Stimulated activated effector memory CD8-positive, alpha-beta T cell treated with anti-CD3 and anti-CD28 coated beads, Interleukin-12 subunit alpha, Interleukin-12 subunit beta, amount 100 ng/mL, for 72 hours (primary cell): ENCODE data around the gene POLR2J.

Source experiments
- ATAC-seq: fragments of 150-1000 bp; cut with Tn5 transposase; 2 replicates; pipeline ENCODE4 v1.10.0; 2021
- DNase-seq, 2 donors: peaks; one replicate each; pipeline ENCODE4 v3.0.0; 2021 to 2022; ENCODE audit warnings: low spot score in 2 of 2
- H3K27ac Mint-ChIP-seq: one replicate; pipeline ENCODE4 v1.8.0; 2022; ENCODE audit warnings: mild to moderate bottlenecking, mixed read lengths
- H3K36me3 Mint-ChIP-seq: one replicate; pipeline ENCODE4 v1.8.0; 2022; ENCODE audit warnings: mild to moderate bottlenecking, mixed read lengths
- H3K4me1 Mint-ChIP-seq: one replicate; pipeline ENCODE4 v1.8.0; 2022; ENCODE audit warnings: mixed read lengths
- H3K4me3 Mint-ChIP-seq: one replicate; pipeline ENCODE4 v1.8.0; 2022; ENCODE audit warnings: mild to moderate bottlenecking, mixed read lengths
- H3K9me3 Mint-ChIP-seq: one replicate; pipeline ENCODE4 v1.8.0; 2022; ENCODE audit warnings: mixed read lengths

Gene POLR2J

DNA sequence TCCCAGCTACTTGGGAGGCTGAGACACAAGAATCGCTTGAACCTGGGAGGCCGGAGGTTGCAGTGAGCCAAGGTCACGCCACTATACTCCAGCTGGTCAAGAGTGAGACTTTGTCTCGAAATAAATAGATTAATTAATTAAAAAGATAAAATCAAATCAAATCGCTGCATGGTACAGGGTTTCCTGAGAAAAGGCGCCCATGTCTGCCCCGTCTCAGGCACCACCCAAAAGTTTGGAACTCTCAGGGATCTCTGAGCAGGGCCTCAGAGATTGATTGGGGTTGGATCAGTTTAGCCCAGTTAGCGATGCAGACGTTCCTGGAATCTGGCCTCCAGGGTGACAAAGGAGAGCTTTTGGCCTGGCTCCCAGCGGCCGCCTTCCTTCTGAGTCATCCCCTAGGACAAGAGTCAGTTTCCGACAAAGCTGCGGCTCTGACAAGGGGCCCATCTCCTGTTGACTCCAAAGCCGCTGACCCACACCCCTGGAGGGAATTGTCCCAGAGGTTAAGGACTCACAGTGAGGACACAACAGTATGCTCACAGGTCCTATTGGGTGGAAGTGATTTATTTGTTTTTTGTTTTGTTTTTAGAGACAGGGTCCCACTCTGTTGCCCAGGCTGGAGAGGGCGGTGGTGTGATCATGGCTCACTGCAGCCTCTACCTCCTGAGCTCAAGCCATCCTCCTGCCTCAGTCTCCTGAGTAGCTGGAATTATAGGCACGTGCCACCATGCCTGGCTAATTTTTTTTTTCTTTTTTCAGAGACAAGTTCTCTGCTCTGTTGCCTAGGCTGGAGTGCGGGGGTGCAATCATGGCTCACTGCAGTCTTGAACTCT is 38.5 kb downstream of the POLR2J start:
- Mint-ChIP-seq H3K27ac (no peak overlapping the region), H3K9me3 (no peaks in the 10 kb centered on the region), H3K4me1 (no peaks in the 10 kb centered on the region), H3K4me3 (no peak overlapping the region), H3K36me3 (peaks cover 82% of the 10 kb centered on the region)
- DNase-seq (no peak), ATAC-seq (no peak)

DNA sequence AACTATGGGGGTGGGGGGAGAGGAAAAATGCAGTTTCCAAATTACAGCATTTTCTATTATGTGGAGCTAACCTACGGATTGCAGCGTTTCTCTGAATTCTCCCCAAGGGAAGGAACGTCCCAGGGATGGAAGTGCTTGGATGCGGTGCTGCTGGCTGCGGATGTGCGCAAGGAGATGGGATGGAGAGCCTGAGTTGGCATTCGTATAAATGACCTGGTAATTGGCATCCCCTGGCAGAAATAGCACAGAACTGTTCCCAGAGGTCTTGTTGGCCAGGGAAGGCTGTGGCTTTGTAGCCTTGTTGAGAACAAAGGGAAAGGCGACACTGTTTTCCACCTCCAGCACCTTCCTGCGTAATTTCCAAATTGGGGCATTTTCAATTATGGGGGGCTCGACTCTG is 42.6 kb downstream of the POLR2J start:
- no peak for DNase-seq
- H3K4me3 Mint-ChIP-seq: peak overlapping the region; percentile 90
- ATAC-seq: no peak
- H3K36me3 Mint-ChIP-seq: peaks cover 72% of the 10 kb centered on the region
- H3K4me1 Mint-ChIP-seq: peaks cover 20% of the 10 kb centered on the region
- no peaks in the 10 kb centered on the region for H3K9me3 Mint-ChIP-seq
- no peak overlapping the region for H3K27ac Mint-ChIP-seq

- peak overlapping the region; percentile 95 for H3K27ac Mint-ChIP-seq
- peak; percentile 22 for ATAC-seq
- peaks cover 56% of the 10 kb centered on the region for H3K36me3 Mint-ChIP-seq
- H3K4me3 Mint-ChIP-seq: peak overlapping the region; percentile 90
- no peaks in the 10 kb centered on the region for H3K9me3 Mint-ChIP-seq
- H3K4me1 Mint-ChIP-seq: peaks cover 39% of the 10 kb centered on the region
- peak in 1 of 2 donors; percentile 62 for DNase-seq
Measured at GRCh38 chr7:102434039-102434486, 44.7 kb downstream of the POLR2J start.

- Mint-ChIP-seq H3K4me3 (peak within 1 kb of the TSS; percentile 90), H3K36me3 (peaks cover 51% of the 10 kb centered on the region), H3K9me3 (no peaks in the 10 kb centered on the region), H3K27ac (peak within 1 kb of the TSS; percentile 95), H3K4me1 (peaks cover 41% of the 10 kb centered on the region)
- ATAC-seq (peak; percentile 79), DNase-seq (peak; percentile 79 to 89)
Measured at GRCh38 chr7:102433219-102434038, 45.3 kb downstream of the POLR2J start, which contains the start of gene ORAI2. ORAI2 (plus strand) TSS chr7:102433575; CDS start chr7:102438957, 5,382 bp downstream.

DNA sequence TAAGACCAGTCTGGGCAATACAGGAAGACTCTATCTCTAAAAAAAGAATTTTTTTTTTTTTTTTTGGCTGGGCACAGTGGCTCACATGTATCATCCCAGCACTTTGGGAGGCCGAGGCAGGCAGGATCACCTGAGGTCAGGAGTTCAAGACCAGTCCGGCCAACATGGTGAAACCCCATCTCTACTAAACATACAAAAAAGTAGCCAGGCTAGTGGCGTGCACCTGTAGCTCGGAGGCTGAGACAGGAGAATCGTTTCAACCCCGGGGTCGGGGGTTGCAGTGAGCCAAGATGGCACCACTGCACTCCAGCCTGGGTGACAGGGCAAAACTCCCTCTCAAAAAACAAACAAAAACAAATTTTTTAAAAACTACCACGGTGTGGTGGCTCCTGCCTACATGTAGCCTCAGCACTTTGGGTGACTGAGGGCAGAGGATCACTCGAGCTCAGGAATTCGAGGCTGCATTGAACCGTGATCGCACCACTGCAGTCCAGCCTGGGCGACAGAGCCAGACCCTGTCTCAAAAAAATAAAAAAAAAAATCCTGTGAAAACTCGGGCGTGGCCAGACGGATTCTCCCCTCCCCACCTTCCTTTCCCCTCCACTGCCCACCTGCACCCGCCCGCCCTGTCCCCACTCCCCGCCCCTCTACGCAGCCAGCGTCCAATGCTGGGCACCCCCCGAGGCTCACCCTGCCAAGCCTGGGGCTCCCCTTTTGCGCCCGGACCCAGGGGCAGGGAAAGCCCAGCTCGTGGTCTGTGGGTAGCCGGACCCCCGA is 46.1 kb downstream of the POLR2J start:
- Mint-ChIP-seq H3K36me3 (peaks cover 49% of the 10 kb centered on the region), H3K4me3 (peak overlapping the region; percentile 59), H3K4me1 (peaks cover 41% of the 10 kb centered on the region), H3K9me3 (no peaks in the 10 kb centered on the region), H3K27ac (peak overlapping the region; percentile 50)
- no peak for DNase-seq
- ATAC-seq: peak; percentile 38

DNA sequence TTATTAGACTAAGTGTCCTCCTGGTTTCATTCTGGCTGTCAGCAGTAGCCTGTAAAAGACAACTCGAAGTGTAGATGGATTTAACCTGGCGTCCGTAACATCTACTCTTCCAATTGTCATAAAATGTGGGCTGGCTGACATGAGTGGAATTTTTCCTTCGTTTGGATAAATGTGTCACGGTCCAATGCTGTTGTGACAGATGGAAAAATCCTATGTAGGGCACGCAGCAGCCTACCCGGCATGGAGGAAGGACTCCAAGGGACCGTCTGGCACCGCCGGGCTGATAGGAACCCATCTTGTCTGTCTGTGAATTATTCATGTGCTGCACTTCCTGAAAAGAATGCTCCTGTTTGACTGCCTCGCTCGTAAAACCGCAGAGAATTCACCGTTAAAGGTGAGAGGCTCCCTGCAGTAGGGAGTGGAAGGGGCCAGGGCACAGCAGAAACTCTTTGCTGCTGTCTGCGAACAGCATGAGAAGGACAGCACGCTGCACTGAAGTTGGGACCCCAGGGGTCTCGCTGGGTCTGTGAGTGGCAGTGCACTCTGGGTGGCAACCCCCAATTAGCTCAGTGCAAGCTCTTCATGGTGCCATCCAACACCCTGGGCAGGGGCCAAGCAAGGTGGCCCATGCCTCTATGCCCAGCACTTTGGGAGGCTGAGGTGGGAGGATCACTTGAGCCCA is 47.0 kb downstream of the POLR2J start:
- H3K4me3 Mint-ChIP-seq: peak overlapping the region; percentile 59
- H3K36me3 Mint-ChIP-seq: peaks cover 52% of the 10 kb centered on the region
- H3K4me1 Mint-ChIP-seq: peaks cover 48% of the 10 kb centered on the region
- peak in 1 of 2 donors; percentile 71 for DNase-seq
- no peaks in the 10 kb centered on the region for H3K9me3 Mint-ChIP-seq
- peak; percentile 33 for ATAC-seq
- H3K27ac Mint-ChIP-seq: peak overlapping the region; percentile 100

DNA sequence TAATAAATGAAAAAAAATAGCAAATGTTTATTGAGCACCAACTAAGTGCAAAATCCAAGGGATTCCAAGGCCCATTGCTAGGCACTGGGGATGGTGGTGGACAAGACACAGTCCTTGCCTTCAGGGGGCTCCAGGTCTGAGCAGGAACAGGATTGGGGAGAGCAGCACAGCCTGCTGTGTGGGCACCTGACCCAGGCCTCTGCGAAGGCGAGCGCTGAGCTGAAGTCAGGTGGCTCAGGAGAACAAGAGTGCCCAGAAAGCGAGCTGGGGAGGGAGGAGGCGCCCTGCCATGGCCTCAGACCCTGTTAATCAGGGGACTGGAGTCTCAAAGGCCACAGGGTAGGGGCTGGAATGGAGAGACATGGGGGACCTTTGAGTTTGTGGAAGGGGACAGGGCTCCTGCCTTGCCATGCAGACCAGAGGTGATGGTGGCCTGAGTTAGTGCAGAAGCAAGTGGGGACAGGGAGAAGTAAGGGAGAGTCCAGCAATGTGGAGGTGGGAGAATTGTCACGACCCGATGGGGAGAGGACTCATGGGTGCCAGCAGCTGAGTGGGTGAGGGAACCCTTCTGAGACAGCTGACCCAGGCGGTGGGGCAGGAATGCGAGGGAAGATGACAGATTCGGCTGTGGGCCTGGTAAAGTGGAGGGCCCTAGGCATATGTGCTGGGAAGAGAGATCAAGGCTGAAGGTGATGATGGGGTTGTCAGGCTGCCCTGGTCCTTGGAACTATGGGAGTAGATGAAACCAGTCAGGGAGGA is 49.4 kb downstream of the POLR2J start:
- DNase-seq (no peak), ATAC-seq (no peak)
- Mint-ChIP-seq H3K9me3 (no peaks in the 10 kb centered on the region), H3K27ac (peak overlapping the region; percentile 100), H3K4me1 (peaks cover 64% of the 10 kb centered on the region), H3K4me3 (peak overlapping the region; percentile 32), H3K36me3 (peaks cover 55% of the 10 kb centered on the region)

- Mint-ChIP-seq H3K9me3 (no peaks in the 10 kb centered on the region), H3K36me3 (peaks cover 65% of the 10 kb centered on the region), H3K4me1 (peaks cover 66% of the 10 kb centered on the region), H3K27ac (peak overlapping the region; percentile 100), H3K4me3 (peak overlapping the region; percentile 87)
- ATAC-seq (no peak), DNase-seq (no peak)
Measured at GRCh38 chr7:102427019-102427405, 51.7 kb downstream of the POLR2J start.

DNA sequence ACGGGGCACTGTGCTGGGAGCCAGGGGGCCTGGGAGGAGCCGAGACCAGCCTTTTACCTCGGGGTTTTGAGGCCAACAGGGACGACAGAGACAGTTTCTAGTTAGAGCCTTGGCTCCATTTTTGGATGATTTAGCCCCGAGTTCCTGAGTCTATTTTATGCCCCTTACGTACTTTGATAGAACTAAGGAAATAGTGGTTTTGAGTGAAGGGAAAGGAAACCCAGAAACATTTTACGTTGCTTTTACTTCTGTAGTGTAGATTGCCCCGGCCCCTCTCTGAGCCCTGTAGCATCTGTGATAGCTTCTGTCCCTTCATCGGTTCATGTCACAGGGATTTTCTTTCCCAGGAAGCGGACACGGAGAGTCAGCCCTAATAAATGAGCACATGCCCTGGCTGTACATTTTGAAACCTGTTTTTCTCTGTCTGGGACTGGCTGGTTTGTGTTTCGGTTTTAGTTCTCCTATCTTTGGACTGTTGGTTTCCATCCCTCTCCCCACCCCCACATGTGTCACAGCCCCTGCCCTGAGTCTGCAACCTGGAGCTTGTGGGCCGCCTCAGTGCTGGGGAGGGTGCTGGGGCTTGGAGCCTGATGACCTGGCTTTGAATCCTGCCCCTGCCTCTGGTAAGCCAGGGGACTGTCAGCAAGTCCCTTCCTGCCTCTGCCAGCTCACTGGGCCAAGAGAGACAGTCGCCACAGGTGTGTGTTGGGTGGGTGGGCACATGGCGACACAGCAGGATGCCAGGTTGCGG is 52.3 kb downstream of the POLR2J start:
- Mint-ChIP-seq H3K9me3 (no peaks in the 10 kb centered on the region), H3K27ac (peak overlapping the region; percentile 100), H3K4me3 (peak overlapping the region; percentile 87), H3K4me1 (peaks cover 60% of the 10 kb centered on the region), H3K36me3 (peaks cover 65% of the 10 kb centered on the region)
- DNase-seq (peak; percentile 37 to 82), ATAC-seq (peak; percentile 78)

GRCh38 chr7:102425639-102426267 is 53.0 kb downstream of the POLR2J start:
- H3K4me1 Mint-ChIP-seq: peaks cover 60% of the 10 kb centered on the region
- H3K27ac Mint-ChIP-seq: peak overlapping the region; percentile 100
- no peaks in the 10 kb centered on the region for H3K9me3 Mint-ChIP-seq
- peak overlapping the region; percentile 87 for H3K4me3 Mint-ChIP-seq
- peaks cover 71% of the 10 kb centered on the region for H3K36me3 Mint-ChIP-seq
- peak; percentile 92 for ATAC-seq
- DNase-seq: peak; percentile 60 to 89

- DNase-seq (no peak), ATAC-seq (no peak)
- H3K9me3 Mint-ChIP-seq: no peaks in the 10 kb centered on the region
- H3K36me3 Mint-ChIP-seq: peaks cover 81% of the 10 kb centered on the region
- H3K4me3 Mint-ChIP-seq: peak overlapping the region; percentile 87
- peaks cover 59% of the 10 kb centered on the region for H3K4me1 Mint-ChIP-seq
- peak overlapping the region; percentile 100 for H3K27ac Mint-ChIP-seq
Measured at GRCh38 chr7:102424787-102425218, 53.9 kb downstream of the POLR2J start.

- Mint-ChIP-seq H3K36me3 (peaks cover 83% of the 10 kb centered on the region), H3K4me3 (peak overlapping the region; percentile 87), H3K4me1 (peaks cover 53% of the 10 kb centered on the region), H3K9me3 (no peaks in the 10 kb centered on the region), H3K27ac (peak overlapping the region; percentile 100)
- DNase-seq (no peak), ATAC-seq (no peak)
Measured at GRCh38 chr7:102424129-102424551, 54.6 kb downstream of the POLR2J start.
